ENCODE results near the gene SUPT3H. TPM values are rescaled to one million over a fixed set of nuclear protein-coding genes. Genes with fewer than 3 reads are reported as not detected.

SUPT3H gene
- total RNA-seq, 1 experiment from 2014 or later, result 10.3 TPM

DNA sequence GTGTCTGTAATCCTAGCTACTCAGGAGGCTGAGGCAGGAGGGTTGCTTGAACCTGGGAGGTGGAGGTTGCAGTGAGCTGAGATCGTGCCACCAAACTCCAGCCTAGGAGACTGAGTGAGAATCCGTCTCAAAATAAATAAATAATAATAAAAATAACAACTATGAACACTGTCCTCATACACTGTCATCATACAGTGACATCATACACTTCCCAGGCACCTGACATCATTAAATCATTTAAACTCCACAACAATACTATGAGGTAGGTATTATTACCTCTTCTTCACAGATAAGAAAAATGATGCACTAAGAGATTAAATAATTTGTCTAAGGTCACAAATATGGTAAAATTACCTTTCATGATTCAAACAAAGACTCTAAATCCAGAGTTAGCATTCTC is 250.5 kb downstream of the SUPT3H start:
- Mint-ChIP-seq H3K4me3 (ENCODE audit: low read depth, unreplicated experiment) (no peak overlapping the region), H3K27me3 (ENCODE audit: unreplicated experiment) (no peaks in the 10 kb centered on the region), H3K36me3 (ENCODE audit: insufficient read depth, unreplicated experiment) (no peaks in the 10 kb centered on the region), H3K4me1 (ENCODE audit: low read depth, unreplicated experiment) (no peaks in the 10 kb centered on the region), H3K9me3 (ENCODE audit: low read depth, unreplicated experiment) (no peaks in the 10 kb centered on the region), H3K27ac (ENCODE audit: unreplicated experiment) (no peak overlapping the region)
- no peak for DNase-seq
- no peak for TF ChIP-seq CTCF (IDR thresholded peaks at IDR 0.05; ENCODE audit: unreplicated experiment)
- intact Hi-C loops (cut with micrococcal nuclease; ENCODE audit: unreplicated experiment), result no loop called here
- no TSS peak for BruUV-seq (replicated peaks)
- CTCF ChIA-PET, result no interaction called here

DNA sequence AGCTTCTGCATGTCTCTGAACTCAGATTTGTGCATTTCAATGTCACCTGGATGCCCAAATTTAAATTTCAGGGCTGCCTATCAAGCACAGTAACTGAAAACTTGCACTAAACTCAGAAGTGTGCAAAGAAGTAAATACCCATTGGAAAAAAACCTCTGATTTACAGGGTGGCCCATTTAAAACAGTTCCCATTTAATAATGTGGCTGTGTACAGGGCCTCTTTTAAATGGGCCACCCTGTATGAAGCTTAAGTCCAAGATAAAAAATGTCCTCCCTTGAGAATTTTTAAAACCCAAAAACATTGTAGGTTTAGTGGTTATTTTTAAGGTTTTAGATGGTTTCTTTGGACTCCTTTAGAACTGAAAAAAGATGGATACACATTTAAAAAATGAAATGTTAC is 251.7 kb downstream of the SUPT3H start:
- intact Hi-C loops (cut with micrococcal nuclease; ENCODE audit: unreplicated experiment), result no loop called here
- no peak for DNase-seq
- no TSS peak for BruUV-seq (replicated peaks)
- Mint-ChIP-seq H3K9me3 (ENCODE audit: low read depth, unreplicated experiment) (no peaks in the 10 kb centered on the region), H3K27me3 (ENCODE audit: unreplicated experiment) (no peaks in the 10 kb centered on the region), H3K36me3 (ENCODE audit: insufficient read depth, unreplicated experiment) (no peaks in the 10 kb centered on the region), H3K4me1 (ENCODE audit: low read depth, unreplicated experiment) (no peaks in the 10 kb centered on the region), H3K4me3 (ENCODE audit: low read depth, unreplicated experiment) (no peak overlapping the region), H3K27ac (ENCODE audit: unreplicated experiment) (no peak overlapping the region)
- CTCF ChIA-PET, result interaction anchor here (0.6 to 0.7 kb wide), 2 partner anchors 18 to 208 kb away, joined by 3 read pairs; no protein-coding TSS in a partner anchor
- TF ChIP-seq CTCF (IDR thresholded peaks at IDR 0.05; ENCODE audit: unreplicated experiment), result no peak

DNA sequence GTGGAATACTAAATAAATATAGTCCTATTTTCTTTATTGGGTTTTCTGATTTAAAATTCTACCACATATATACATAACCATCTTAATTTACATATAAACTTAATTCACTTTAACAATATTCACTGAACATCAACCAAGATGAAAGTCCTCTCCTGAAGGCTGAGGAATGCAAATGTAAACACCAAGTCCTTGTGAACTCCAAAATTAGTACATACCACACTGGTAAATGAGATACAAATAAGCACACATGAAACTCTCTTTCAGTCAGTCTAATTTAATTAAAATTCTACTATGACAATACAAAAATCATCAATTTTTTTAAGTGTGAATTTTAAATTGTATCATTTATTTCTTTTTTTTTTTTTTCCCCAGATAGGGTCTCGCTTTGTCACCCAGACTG is 254.7 kb downstream of the SUPT3H start:
- Mint-ChIP-seq H3K4me3 (ENCODE audit: low read depth, unreplicated experiment) (no peak overlapping the region), H3K36me3 (ENCODE audit: insufficient read depth, unreplicated experiment) (no peaks in the 10 kb centered on the region), H3K27ac (ENCODE audit: unreplicated experiment) (no peak overlapping the region), H3K27me3 (ENCODE audit: unreplicated experiment) (no peaks in the 10 kb centered on the region), H3K4me1 (ENCODE audit: low read depth, unreplicated experiment) (no peaks in the 10 kb centered on the region), H3K9me3 (ENCODE audit: low read depth, unreplicated experiment) (no peaks in the 10 kb centered on the region)
- TF ChIP-seq CTCF (IDR thresholded peaks at IDR 0.05; ENCODE audit: unreplicated experiment), result no peak
- no peak for DNase-seq
- CTCF ChIA-PET, result interaction anchor here (0.7 kb wide), 1 partner anchor 9 kb away, joined by 3 read pairs; no protein-coding TSS in a partner anchor
- intact Hi-C loops (cut with micrococcal nuclease; ENCODE audit: unreplicated experiment), result no loop called here
- BruUV-seq (replicated peaks), result no TSS peak

- no peaks in the 10 kb centered on the region for H3K4me1 Mint-ChIP-seq (ENCODE audit: low read depth, unreplicated experiment)
- BruUV-seq (replicated peaks), result no TSS peak
- CTCF ChIA-PET, result no interaction called here
- no peak for TF ChIP-seq CTCF (IDR thresholded peaks at IDR 0.05; ENCODE audit: unreplicated experiment)
- H3K27ac Mint-ChIP-seq (ENCODE audit: unreplicated experiment), result no peak overlapping the region
- no peaks in the 10 kb centered on the region for H3K36me3 Mint-ChIP-seq (ENCODE audit: insufficient read depth, unreplicated experiment)
- H3K9me3 Mint-ChIP-seq (ENCODE audit: low read depth, unreplicated experiment), result no peaks in the 10 kb centered on the region
- intact Hi-C loops (cut with micrococcal nuclease; ENCODE audit: unreplicated experiment), result no loop called here
- H3K4me3 Mint-ChIP-seq (ENCODE audit: low read depth, unreplicated experiment), result no peak overlapping the region
- DNase-seq, result no peak
- no peaks in the 10 kb centered on the region for H3K27me3 Mint-ChIP-seq (ENCODE audit: unreplicated experiment)
These were observed 259.0 kb downstream of the SUPT3H start for GRCh38 chr6:45118754-45119153.

All from Calu3 (cell line).